Measurements from ENCODE around the gene ATP8A2. TPM values are rescaled to one million over a fixed set of nuclear protein-coding genes. Genes with fewer than 3 reads are reported as not detected.

ATP8A2 gene
- total RNA-seq, 1 donor from 2014 or later: 1.3 TPM

DNA sequence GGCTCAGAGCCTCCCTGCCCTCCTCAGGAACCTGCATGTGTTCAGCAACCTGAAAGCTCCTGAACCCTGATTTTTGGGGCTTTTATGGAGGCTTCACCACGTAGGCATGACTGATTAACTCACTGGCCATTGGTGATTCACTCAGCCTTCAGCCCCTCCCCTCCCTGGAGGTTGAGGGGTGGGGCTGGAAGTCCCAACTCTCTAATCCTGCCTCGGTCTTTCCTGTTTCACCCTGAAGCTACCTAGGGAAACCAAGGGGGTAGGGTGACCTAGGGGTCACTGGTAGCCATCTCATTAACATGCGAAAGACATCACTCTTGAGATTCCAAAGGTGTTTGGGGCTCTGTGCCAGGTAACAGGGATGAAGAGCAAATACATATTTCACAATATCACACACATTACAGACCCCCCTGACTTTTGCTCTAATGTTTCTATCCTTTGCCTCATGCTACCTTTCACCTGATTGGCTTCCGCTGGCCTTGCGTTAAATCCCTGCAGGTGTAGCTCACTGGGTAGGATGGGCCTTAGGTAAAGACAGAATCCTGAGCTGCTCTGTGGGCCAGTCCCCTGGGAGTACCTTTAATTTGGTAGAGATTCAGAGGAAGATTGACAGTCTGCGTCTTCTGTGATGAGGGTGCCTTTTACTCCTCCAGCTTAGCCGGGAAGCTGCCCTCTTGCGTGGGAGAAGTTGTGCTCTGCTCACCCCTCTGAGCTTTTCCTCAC lies 260.6 kb downstream of the ATP8A2 start:
- Histone ChIP-seq H3K4me1 (ENCODE audit: insufficient read depth, low read length) (peaks cover 9% of the 10 kb centered on the region), H4K20me1 (ENCODE audit: insufficient read depth, low read length) (no peaks in the 10 kb centered on the region), H3K36me3 (ENCODE audit: insufficient read depth, low read length) (no peaks in the 10 kb centered on the region), H3K4me3 (ENCODE audit: insufficient read depth, low read depth, low read length) (no peak overlapping the region), H3K79me2 (ENCODE audit: insufficient read depth, low read length) (no peaks in the 10 kb centered on the region), H3K9ac (ENCODE audit: low read length) (no peak overlapping the region), H3K4me2 (ENCODE audit: low read length) (no peak overlapping the region), H3K27me3 (ENCODE audit: insufficient read depth, low read length) (no peaks in the 10 kb centered on the region), H3K27ac (ENCODE audit: low read depth, low read length) (no peak overlapping the region), H3K9me3 (ENCODE audit: insufficient read depth, low read depth, low read length) (no peaks in the 10 kb centered on the region), H2AFZ (ENCODE audit: low read depth, low read length) (no peak overlapping the region)
- Mint-ChIP-seq H3K27ac (ENCODE audit: unreplicated experiment) (peak overlapping the region; percentile 6), H3K4me3 (ENCODE audit: unreplicated experiment) (no peak overlapping the region), H3K9me3 (ENCODE audit: unreplicated experiment) (peaks cover 3% of the 10 kb centered on the region), H3K27me3 (ENCODE audit: low read depth, unreplicated experiment) (no peaks in the 10 kb centered on the region), H3K36me3 (ENCODE audit: low read depth, unreplicated experiment) (no peaks in the 10 kb centered on the region), H3K4me1 (ENCODE audit: low read depth, unreplicated experiment) (peaks cover 10% of the 10 kb centered on the region)
- DNase-seq (ENCODE audit: low read depth) (no peak), FAIRE-seq (no peak)
- TF ChIP-seq EZH2 (IDR thresholded peaks at IDR 0.05; ENCODE audit: insufficient read depth, low read length) (no peak), CTCF (IDR thresholded peaks at IDR 0.05; ENCODE audit: insufficient read depth, low read depth, low read length) (no peak)

- Mint-ChIP-seq H3K36me3 (ENCODE audit: low read depth, unreplicated experiment) (no peaks in the 10 kb centered on the region), H3K27me3 (ENCODE audit: low read depth, unreplicated experiment) (peaks cover under 1% of the 10 kb centered on the region), H3K4me3 (ENCODE audit: unreplicated experiment) (no peak overlapping the region), H3K4me1 (ENCODE audit: low read depth, unreplicated experiment) (peaks cover 10% of the 10 kb centered on the region), H3K27ac (ENCODE audit: unreplicated experiment) (peak overlapping the region; percentile 43), H3K9me3 (ENCODE audit: unreplicated experiment) (peaks cover 3% of the 10 kb centered on the region)
- H3K9me3 ChIP-seq (ENCODE audit: insufficient read depth, low read depth, low read length): no peaks in the 10 kb centered on the region
- H3K36me3 ChIP-seq (ENCODE audit: insufficient read depth, low read length): no peaks in the 10 kb centered on the region
- H3K79me2 ChIP-seq (ENCODE audit: insufficient read depth, low read length): no peaks in the 10 kb centered on the region
- H3K4me2 ChIP-seq (ENCODE audit: low read length): peak overlapping the region; percentile 33
- H3K27me3 ChIP-seq (ENCODE audit: insufficient read depth, low read length): no peaks in the 10 kb centered on the region
- no peak overlapping the region for H3K9ac ChIP-seq (ENCODE audit: low read length)
- TF ChIP-seq EZH2 (IDR thresholded peaks at IDR 0.05; ENCODE audit: insufficient read depth, low read length) (no peak), CTCF (IDR thresholded peaks at IDR 0.05; ENCODE audit: insufficient read depth, low read depth, low read length) (no peak)
- H3K4me1 ChIP-seq (ENCODE audit: insufficient read depth, low read length): peaks cover 9% of the 10 kb centered on the region
- H4K20me1 ChIP-seq (ENCODE audit: insufficient read depth, low read length): no peaks in the 10 kb centered on the region
- no peak overlapping the region for H3K27ac ChIP-seq (ENCODE audit: low read depth, low read length)
- DNase-seq (ENCODE audit: low read depth) (peak; percentile 3), FAIRE-seq (no peak)
- H3K4me3 ChIP-seq (ENCODE audit: insufficient read depth, low read depth, low read length): no peak overlapping the region
- no peak overlapping the region for H2AFZ ChIP-seq (ENCODE audit: low read depth, low read length)
Observed at GRCh38 chr13:25633093-25633492, 261.3 kb downstream of the ATP8A2 start.

DNA sequence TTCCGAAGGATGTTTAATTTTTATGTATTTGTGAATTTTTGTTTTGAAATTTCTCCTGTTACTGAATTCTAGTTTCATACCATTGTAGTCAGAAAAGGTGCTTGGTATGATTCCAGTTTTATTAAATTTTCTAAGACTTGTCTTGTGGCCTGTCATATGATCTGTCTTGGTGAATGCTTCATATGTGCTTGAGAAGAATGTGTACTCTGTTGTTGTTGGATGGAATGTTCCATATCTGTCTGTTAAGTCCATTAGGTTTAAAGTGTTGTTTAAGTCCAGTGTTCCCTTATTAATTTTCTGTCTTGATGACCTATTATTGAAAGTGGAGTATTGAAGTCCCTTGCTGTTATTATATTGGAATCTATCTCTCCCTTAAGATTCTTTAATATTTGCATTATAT lies 273.9 kb downstream of the ATP8A2 start:
- no peak overlapping the region for H3K4me3 Mint-ChIP-seq (ENCODE audit: unreplicated experiment)
- H3K4me1 Mint-ChIP-seq (ENCODE audit: low read depth, unreplicated experiment): no peaks in the 10 kb centered on the region
- H3K27me3 Mint-ChIP-seq (ENCODE audit: low read depth, unreplicated experiment): no peaks in the 10 kb centered on the region
- Histone ChIP-seq H2AFZ (ENCODE audit: low read depth, low read length) (no peak overlapping the region), H3K4me3 (ENCODE audit: insufficient read depth, low read depth, low read length) (no peak overlapping the region), H3K79me2 (ENCODE audit: insufficient read depth, low read length) (no peaks in the 10 kb centered on the region), H3K9ac (ENCODE audit: low read length) (no peak overlapping the region), H3K27ac (ENCODE audit: low read depth, low read length) (no peak overlapping the region), H3K36me3 (ENCODE audit: insufficient read depth, low read length) (no peaks in the 10 kb centered on the region), H4K20me1 (ENCODE audit: insufficient read depth, low read length) (no peaks in the 10 kb centered on the region), H3K9me3 (ENCODE audit: insufficient read depth, low read depth, low read length) (no peaks in the 10 kb centered on the region), H3K4me1 (ENCODE audit: insufficient read depth, low read length) (no peaks in the 10 kb centered on the region), H3K4me2 (ENCODE audit: low read length) (no peak overlapping the region), H3K27me3 (ENCODE audit: insufficient read depth, low read length) (no peaks in the 10 kb centered on the region)
- H3K36me3 Mint-ChIP-seq (ENCODE audit: low read depth, unreplicated experiment): no peaks in the 10 kb centered on the region
- peaks cover 7% of the 10 kb centered on the region for H3K9me3 Mint-ChIP-seq (ENCODE audit: unreplicated experiment)
- FAIRE-seq (no peak), DNase-seq (ENCODE audit: low read depth) (no peak)
- TF ChIP-seq EZH2 (IDR thresholded peaks at IDR 0.05; ENCODE audit: insufficient read depth, low read length) (no peak), CTCF (IDR thresholded peaks at IDR 0.05; ENCODE audit: insufficient read depth, low read depth, low read length) (no peak)
- H3K27ac Mint-ChIP-seq (ENCODE audit: unreplicated experiment): no peak overlapping the region

Measured in astrocyte (in vitro differentiated cells and primary cell).